GM12874 (cell line): ENCODE measurements around the gene C9orf50.

Source experiments
- CTCF ChIP-seq: IDR thresholded peaks from 2 replicates; pipeline ENCODE4 v1.5.1; 2011; ENCODE audit warnings: low read depth, mild to moderate bottlenecking, control low read depth, low read length, moderate library complexity; ENCODE audit not compliant: insufficient read depth

The C9orf50 gene

GRCh38 chr9:129615407-129616285, 5.3 kb downstream of the C9orf50 start:
- no peak for TF ChIP-seq CTCF

GRCh38 chr9:129614932-129615331, 6.0 kb downstream of the C9orf50 start:
- no peak for TF ChIP-seq CTCF

- TF ChIP-seq CTCF, result no peak
Observed at GRCh38 chr9:129613520-129614175, 7.3 kb downstream of the C9orf50 start.

GRCh38 chr9:129612815-129613519, 7.9 kb downstream of the C9orf50 start:
- TF ChIP-seq CTCF, result no peak

GRCh38 chr9:129612123-129612522, 8.8 kb downstream of the C9orf50 start:
- TF ChIP-seq CTCF, result no peak

GRCh38 chr9:129611307-129611800, 9.5 kb downstream of the C9orf50 start:
- no peak for TF ChIP-seq CTCF
